Stimulated activated CD8-positive, alpha-beta memory T cell treated with anti-CD3 and anti-CD28 coated beads, Interleukin-15, amount 100 ng/mL, for 4 hours (primary cell): ENCODE data around the gene DPYSL5.
"Not testable (repeated sequence)": the region's sequence is repeated elsewhere in the genome, so short reads cannot be mapped to it uniquely, and the experiment has no call there.

Experiments used
- DNase-seq, 2 donors: peaks; one replicate each; pipeline ENCODE4 v3.0.0-alpha.2; 2020; ENCODE audit warnings: low read depth in 2 of 2

DPYSL5 gene, protein sequence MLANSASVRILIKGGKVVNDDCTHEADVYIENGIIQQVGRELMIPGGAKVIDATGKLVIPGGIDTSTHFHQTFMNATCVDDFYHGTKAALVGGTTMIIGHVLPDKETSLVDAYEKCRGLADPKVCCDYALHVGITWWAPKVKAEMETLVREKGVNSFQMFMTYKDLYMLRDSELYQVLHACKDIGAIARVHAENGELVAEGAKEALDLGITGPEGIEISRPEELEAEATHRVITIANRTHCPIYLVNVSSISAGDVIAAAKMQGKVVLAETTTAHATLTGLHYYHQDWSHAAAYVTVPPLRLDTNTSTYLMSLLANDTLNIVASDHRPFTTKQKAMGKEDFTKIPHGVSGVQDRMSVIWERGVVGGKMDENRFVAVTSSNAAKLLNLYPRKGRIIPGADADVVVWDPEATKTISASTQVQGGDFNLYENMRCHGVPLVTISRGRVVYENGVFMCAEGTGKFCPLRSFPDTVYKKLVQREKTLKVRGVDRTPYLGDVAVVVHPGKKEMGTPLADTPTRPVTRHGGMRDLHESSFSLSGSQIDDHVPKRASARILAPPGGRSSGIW

GRCh38 chr2:26847655-26848335 lies at the start of gene DPYSL5:
TSS of gene DPYSL5 (plus strand) at chr2:26848132. CDS start at chr2:26898500, 50,368 bp downstream.
- no peak for DNase-seq

GRCh38 chr2:26801328-26801727 lies 46.6 kb upstream of the DPYSL5 start:
- no peak for DNase-seq

DNA sequence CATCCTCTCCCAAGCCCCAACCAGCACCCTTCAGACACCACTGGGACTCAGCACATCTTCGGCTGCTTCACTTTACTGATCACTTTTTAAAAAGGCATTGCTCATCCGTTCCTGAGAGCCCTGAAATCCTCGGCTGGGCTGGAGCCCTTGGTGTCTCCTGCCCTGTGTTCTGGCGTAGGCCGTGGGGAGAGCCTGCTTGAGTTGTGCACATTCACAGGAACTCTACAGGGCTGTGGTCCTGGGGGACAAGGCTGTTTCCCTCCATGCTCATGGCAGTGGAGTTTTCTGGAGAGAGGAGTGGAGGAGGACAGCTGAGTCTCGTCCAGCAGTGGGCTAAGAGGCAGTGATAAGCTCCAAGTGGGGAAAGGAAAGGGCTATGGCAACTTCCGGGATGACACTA lies 46.1 kb upstream of the DPYSL5 start:
- no peak for DNase-seq

GRCh38 chr2:26805241-26805676 lies 42.7 kb upstream of the DPYSL5 start:
- no peak for DNase-seq

- DNase-seq: no peak
Measured at GRCh38 chr2:26807788-26808460, 40.0 kb upstream of the DPYSL5 start.

- DNase-seq: no peak
Measured at GRCh38 chr2:26809211-26809610, 38.7 kb upstream of the DPYSL5 start.

- no peak for DNase-seq
Measured at GRCh38 chr2:26809876-26810577, 37.9 kb upstream of the DPYSL5 start.

DNA sequence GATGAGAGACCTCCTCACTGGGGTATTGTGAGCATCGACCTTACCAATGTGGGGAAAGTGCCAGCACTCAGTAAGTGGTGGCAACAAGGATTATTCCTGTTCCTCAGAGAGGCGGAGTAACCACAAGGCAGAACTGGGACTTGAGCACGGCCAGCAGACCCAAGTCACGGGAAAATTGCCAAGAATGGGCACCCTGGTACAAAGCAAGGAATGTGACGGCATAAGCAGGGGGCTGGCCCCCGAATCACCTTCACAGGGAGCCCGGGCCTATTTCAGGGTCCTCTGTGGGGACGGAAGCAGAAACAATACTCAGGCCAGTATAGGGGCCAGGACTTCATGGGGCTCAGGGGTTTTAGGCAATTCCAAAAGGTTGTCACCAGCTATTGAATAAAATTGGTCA lies 36.7 kb upstream of the DPYSL5 start:
- DNase-seq: no peak

DNA sequence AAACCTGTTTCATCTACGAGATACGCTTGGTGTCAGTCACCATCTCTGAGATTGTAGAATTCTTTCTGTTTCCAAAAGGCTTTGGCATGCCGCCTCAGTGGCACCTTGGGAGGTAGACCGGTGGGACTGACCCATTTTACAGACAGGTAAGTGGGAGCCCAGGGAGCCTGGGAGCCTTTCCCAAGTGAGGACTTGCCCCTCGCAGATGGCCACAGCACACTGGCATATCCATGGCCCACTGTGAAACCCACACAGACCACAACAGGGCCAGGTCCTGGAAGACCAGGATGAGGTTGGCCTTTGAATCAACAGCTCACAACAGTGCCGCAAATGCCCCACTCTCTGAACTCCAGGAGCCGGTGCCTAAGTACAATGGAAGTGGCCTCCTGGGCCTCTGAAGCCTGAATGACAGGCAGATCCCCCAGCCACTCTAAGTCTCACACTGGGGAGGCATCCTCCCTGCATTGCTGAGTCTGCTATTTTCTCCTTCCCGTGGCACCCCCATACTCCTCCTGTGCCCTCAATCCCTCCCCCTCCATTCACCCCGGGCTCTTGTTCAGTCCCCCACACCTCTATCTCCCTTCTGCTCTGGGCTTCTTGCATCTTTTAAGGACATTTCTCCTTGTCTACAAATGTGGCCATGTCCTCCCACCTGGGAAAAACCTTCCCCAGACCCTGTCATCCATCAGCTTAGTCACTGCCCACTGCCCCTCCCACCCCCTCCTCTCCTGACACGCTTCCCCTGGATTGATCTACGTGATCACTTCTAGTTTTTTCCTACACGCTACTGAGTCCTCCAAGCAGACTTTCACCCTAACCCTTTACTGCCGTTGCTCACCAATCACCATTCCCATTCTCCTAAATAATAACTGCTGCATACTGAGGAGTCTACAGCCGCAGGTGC lies 35.9 kb upstream of the DPYSL5 start:
- DNase-seq: no peak

- no peak for DNase-seq
Measured at GRCh38 chr2:26812731-26813130, 35.2 kb upstream of the DPYSL5 start.

DNA sequence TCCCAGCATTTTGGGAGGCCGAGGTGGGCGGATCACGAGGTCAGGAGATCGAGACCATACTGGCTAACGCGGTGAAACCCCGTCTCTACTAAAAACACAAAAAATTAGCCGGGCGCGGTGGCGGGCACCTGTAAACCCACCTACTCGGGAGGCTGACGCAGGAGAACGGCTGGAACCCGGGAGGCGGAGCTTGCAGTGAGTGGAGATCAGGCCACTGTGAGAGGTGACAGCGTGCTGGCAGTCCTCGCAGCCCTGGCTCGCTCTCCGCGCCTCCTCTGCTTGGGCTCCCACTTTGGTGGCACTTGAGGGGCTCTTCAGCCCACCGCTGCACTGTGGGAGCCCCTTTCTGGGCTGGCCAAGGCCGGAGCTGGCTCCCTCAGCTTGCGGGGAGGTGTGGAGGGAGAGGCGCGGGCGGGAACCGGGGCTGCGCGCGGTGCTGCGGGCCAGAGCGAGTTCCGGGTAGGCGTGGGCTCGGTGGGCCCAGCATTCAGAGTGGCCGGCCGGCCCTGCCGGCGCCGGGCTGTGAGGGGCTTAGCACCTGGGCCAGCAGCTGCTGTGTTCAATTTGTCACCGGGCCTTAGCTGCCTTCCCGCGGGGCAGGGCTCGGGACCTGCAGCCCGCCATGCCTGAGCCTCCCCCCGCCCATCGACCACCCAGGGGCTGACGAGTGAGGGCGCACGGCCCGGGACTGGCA lies 33.7 kb upstream of the DPYSL5 start:
- DNase-seq: not testable (repeated sequence)

DNA sequence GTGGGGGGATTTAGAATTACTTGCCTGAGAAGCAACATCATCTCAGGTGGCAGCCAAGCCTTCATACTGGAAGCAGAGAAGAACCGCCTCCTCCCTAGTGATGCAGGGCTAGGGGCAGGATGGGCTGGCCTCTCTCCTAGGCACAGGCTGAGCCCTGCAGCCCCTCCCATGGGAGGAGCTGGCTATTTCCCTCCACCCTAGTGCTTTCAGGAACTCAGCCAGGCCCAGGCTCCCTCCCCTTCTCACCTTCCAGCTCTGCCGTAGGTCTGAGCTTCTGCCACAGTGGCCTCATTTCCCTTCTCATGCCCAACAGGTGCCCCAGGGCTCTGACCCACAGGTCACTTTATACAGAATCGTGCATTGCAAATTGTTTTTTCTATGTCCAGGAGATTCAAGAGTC lies 31.0 kb upstream of the DPYSL5 start:
- no peak for DNase-seq

GRCh38 chr2:26818255-26818654 lies 29.7 kb upstream of the DPYSL5 start:
- DNase-seq: no peak

DNA sequence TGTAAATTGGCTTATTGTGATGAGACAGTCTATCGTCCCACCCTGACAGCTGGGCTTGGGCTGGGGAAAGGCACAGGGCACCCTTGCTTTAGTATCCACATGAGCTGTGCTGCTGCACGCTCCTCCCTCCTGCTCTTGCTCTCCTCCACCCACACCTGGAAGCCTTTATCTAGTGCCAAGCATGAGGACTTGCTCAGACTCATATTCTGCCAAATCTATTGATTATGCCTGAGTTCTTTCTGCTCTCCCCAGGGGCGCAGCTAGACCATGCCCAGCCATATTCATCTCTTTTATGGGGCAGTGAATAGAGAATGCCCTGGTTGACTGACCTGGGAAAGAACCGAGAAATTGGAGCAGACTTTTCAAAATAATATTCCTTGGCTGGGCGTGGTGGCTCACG lies 29.0 kb upstream of the DPYSL5 start:
- DNase-seq: no peak

DNA sequence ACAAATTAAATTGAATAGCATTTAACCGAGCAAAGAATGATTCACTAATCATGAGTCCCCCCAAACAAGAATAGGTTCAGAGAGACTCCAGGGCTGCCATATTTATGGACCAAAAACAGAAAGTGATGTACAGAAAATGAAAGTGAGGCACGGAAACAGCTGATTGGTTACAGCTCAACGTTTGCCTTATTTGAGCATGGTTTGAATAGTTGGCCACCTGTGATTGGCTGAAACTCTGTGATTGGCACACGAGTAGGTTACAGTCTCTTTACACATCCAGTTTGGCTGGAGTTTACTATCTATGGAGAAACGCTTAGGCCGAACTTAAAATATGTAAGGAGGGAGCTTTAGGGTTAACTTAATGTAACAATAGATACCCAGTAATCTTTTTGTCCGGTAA lies 27.0 kb upstream of the DPYSL5 start:
- no peak for DNase-seq

DNA sequence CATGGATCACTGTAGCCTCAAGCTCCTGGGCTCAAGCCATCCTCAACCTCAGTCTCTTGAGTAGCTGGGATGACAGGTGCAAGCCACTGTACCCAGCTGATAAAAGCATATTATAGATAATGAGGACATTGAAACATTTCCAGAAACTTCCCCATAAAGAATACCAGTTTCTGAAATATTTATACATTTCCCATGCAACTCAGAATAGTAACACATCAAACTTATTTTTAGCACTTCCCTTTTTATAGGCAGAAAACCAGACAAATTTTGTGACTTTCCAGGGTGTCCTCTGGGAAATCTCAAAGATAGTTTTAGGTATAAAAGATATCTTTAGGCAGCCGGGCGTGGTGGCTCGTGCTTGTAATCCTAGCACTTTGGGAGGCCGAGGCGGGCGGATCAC lies 25.1 kb upstream of the DPYSL5 start:
- DNase-seq: no peak

DNA sequence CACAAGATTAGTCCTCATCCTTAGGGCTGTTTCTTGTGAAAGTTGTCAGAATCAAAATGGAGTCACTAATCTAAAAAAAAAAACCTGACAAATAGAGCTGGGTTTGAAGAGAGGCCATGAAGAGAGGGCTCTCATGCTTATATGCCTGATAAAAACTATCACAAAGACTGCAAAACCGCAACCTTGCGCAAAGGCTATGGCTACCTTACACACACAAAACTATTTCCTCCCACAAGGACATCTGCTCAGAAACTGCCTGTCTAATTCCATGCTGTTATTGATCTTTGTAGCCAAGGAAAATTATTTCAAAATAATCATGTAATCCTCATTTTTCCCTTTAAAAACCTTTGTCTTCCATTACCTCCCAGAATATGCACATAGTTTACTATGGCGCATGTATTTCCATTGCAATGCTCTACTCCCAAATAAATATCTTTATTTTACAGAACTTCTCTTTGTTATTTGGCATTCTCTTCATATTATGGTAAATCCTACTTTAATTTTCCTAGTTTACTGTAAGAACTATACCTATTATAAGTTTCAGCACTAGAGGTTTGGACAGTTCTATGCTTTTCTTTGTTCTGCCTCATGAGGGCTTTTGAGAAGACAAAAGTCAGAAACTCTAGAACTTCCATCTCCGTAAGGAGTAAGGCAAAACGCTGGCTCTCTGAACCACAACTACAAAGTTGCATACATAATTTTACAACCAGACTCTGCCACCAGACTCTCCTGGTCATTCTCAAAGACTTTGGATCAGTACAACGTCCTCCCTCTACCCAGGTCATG lies 9.6 kb upstream of the DPYSL5 start:
- DNase-seq: no peak

DNA sequence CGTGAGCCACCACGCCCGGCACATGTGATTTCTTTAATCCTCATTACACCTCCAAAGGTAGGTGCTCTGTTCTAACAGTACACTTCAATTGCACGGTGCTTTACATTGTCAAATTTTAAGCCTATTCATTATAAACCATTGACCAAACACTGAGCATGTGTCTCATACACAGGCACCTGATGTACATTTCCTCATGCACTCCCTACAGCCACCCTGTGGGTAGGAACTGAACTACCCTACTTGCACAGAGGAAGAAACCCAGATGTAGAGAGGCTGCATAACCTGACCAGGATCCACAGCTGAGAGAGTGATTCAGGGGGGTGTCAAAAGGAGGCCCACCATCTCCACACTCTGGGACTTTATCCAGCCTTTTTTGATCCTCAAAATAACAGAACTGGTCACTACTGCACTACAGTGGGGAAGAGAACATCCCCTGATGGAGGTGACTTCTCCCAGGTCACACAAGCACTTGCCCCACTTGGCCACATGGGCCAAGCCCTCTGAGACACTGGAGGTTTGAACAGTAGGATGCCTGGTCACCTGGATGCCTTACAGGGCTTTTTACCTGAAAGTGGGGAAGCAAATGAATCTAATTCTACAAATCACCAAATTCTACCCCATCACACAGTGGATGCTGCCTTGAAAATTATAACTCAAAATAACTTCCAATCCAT lies 6.9 kb upstream of the DPYSL5 start:
- no peak for DNase-seq

DNA sequence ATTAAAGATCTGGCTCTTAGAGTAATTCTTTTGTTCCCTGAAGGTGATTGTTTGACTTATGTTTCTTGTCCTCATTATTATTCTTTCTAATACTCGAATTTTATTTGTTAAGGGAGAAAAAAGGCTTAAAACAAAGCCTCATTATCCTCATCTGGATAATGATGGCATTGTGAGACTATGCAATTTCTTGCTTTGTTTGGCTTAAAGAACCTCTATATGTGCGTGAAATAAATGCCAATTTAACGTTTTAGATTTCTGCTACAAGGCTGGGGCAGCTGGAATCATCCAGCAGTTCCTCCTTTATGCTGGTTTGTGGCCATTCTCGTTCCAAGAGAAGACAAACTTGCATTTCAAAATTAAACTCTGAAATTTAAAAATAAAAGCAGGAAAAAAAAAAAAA lies 4.9 kb upstream of the DPYSL5 start:
- no peak for DNase-seq
